PFSK-1 (cell line): ENCODE data around the gene COL9A3.

Source experiments
- FOXP2 ChIP-seq: optimal IDR thresholded peaks from 2 replicates; pipeline ENCODE3; 2011; ENCODE audit warnings: borderline replicate concordance, control low read depth, inconsistent platforms; ENCODE audit not compliant: insufficient read depth; ENCODE audit errors: extremely low read length, extremely low read depth
- POLR2AphosphoS5 ChIP-seq: IDR thresholded peaks from 2 replicates; pipeline ENCODE4 v1.6.1; 2012; ENCODE audit warnings: low read depth, mild to moderate bottlenecking, control low read depth, low read length, moderate library complexity
- REST ChIP-seq, 2 experiments: IDR thresholded peaks; 2 replicates each; pipeline versions ENCODE4 v1.6.1 to v1.8.0; 2011 to 2012; ENCODE audit warnings: low read depth in 2 of 2, low read length in 2 of 2, control low read depth in 1 of 2, inconsistent platforms in 1 of 2, mild to moderate bottlenecking in 1 of 2, moderate library complexity in 1 of 2; ENCODE audit not compliant: insufficient read depth in 1 of 2
- SIN3A ChIP-seq: IDR thresholded peaks from 2 replicates; pipeline ENCODE4 v1.6.1; 2012; ENCODE audit warnings: mild to moderate bottlenecking, low read length, moderate library complexity, borderline replicate concordance; ENCODE audit not compliant: insufficient read depth
- TAF1 ChIP-seq: IDR thresholded peaks from 2 replicates; pipeline ENCODE4 v1.6.1; 2012; ENCODE audit warnings: low read length, control low read depth, borderline replicate concordance; ENCODE audit not compliant: insufficient read depth

COL9A3 gene

GRCh38 chr20:62804627-62805154, 12.2 kb upstream of the COL9A3 start, which contains the start of gene OGFR:
TSS of gene OGFR (plus strand) at chr20:62804835. CDS start at chr20:62804860, 25 bp downstream.
- peak; percentile 69; the same call in 1 of the 2 replicates for TF ChIP-seq SIN3A
- peak; percentile 75; the same call in 1 of the 2 replicates for TF ChIP-seq POLR2AphosphoS5
- TF ChIP-seq FOXP2 = peak; percentile 38
- TF ChIP-seq REST (IDR thresholded peaks at IDR 0.05; ENCODE audit: insufficient read depth in 1 of 2, low read depth in 2 of 2, low read length in 2 of 2) = no peak
- 0 out of 2 replicates have a peak, but pooled peaks have one; percentile 48 for TF ChIP-seq TAF1

GRCh38 chr20:62805155-62805710, 11.6 kb upstream of the COL9A3 start:
- TF ChIP-seq FOXP2 (no peak), REST (IDR thresholded peaks at IDR 0.05; ENCODE audit: insufficient read depth in 1 of 2, low read depth in 2 of 2, low read length in 2 of 2) (no peak), POLR2AphosphoS5 (no peak), SIN3A (no peak), TAF1 (no peak)

- TF ChIP-seq FOXP2 (no peak), SIN3A (no peak), TAF1 (no peak), POLR2AphosphoS5 (no peak), REST (IDR thresholded peaks at IDR 0.05; ENCODE audit: insufficient read depth in 1 of 2, low read depth in 2 of 2, low read length in 2 of 2) (no peak)
Measured at GRCh38 chr20:62805711-62806382, 11.0 kb upstream of the COL9A3 start.

GRCh38 chr20:62806383-62807050, 10.3 kb upstream of the COL9A3 start:
- TF ChIP-seq REST (IDR thresholded peaks at IDR 0.05; ENCODE audit: insufficient read depth in 1 of 2, low read depth in 2 of 2, low read length in 2 of 2) (no peak), FOXP2 (no peak), POLR2AphosphoS5 (no peak), SIN3A (no peak), TAF1 (no peak)
